UCSD-AML1 (cell line): ENCODE measurements around the gene MATK.

Source experiments
- DNase-seq: peaks from one replicate; lab custom pipeline; 2025; ENCODE audit not compliant: unreplicated experiment; lab: John Stamatoyannopoulos, UW

Gene MATK

GRCh38 chr19:3753631-3754410 lies 32.4 kb downstream of the MATK start:
- DNase-seq: no peak

- no peak for DNase-seq
These were observed 33.7 kb downstream of the MATK start for GRCh38 chr19:3752492-3752891.

GRCh38 chr19:3751236-3751635 lies 34.9 kb downstream of the MATK start:
- DNase-seq: no peak

GRCh38 chr19:3750211-3750610 lies 36.0 kb downstream of the MATK start:
- DNase-seq: no peak

GRCh38 chr19:3748965-3749364 lies 37.2 kb downstream of the MATK start:
- no peak for DNase-seq

GRCh38 chr19:3746371-3747056 lies 39.7 kb downstream of the MATK start:
- DNase-seq: no peak

- DNase-seq: no peak
These were observed 40.7 kb downstream of the MATK start for GRCh38 chr19:3745363-3746045.

- DNase-seq: no peak
These were observed 42.7 kb downstream of the MATK start for GRCh38 chr19:3743486-3743885.

- DNase-seq: no peak
These were observed 45.8 kb downstream of the MATK start for GRCh38 chr19:3740431-3740830.

- no peak for DNase-seq
These were observed 47.5 kb downstream of the MATK start for GRCh38 chr19:3738477-3739220.

- DNase-seq: no peak
These were observed 48.5 kb downstream of the MATK start for GRCh38 chr19:3737487-3738205.

- DNase-seq: no peak
These were observed 50.0 kb downstream of the MATK start for GRCh38 chr19:3736106-3736724.

- DNase-seq: no peak
These were observed 51.9 kb downstream of the MATK start for GRCh38 chr19:3734310-3734600.

GRCh38 chr19:3733549-3734309 lies 52.5 kb downstream of the MATK start:
- no peak for DNase-seq

GRCh38 chr19:3732108-3732507 lies 54.1 kb downstream of the MATK start:
- DNase-seq: no peak

- DNase-seq: no peak
These were observed 55.7 kb downstream of the MATK start for GRCh38 chr19:3730457-3730958.
